Neural progenitor cell (in vitro differentiated cells): ENCODE results near the gene ASRGL1.

Experiments used
- EZH2 ChIP-seq: fragments of 200-600 bp; sonication (generic); IDR thresholded peaks from 2 replicates; pipeline ENCODE4 v1.6.1; 2017; ENCODE audit warnings: antibody characterized with exemption, mild to moderate bottlenecking, moderate library complexity
- TF ChIP-seq, protein P1 (sequence below): fragments of 200-600 bp; sonication (generic); IDR thresholded peaks from 2 replicates; pipeline ENCODE4 v1.5.1; 2017; ENCODE audit warnings: antibody characterized with exemption, mild to moderate bottlenecking

DNA sequence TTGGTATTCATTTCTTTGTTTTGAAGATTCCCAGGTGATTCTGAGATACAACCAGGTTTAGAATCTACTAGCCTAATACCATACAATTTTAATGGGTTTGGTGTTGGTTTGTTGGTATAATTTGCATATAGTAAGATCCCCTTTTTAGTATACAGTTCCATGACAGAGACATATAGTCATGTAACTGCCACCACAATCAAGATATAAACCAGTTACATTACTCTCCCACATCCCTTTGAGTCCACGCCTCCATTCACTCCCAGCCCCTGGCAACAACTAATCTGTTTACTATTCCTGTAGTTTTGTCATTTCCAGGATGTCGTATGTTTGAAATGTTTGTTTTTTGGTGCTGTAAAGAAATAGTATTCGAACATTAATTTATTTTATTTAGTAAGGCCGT is 4.3 kb downstream of the ASRGL1 start:
- no peak for TF ChIP-seq EZH2
- TF ChIP-seq, protein P1, sequence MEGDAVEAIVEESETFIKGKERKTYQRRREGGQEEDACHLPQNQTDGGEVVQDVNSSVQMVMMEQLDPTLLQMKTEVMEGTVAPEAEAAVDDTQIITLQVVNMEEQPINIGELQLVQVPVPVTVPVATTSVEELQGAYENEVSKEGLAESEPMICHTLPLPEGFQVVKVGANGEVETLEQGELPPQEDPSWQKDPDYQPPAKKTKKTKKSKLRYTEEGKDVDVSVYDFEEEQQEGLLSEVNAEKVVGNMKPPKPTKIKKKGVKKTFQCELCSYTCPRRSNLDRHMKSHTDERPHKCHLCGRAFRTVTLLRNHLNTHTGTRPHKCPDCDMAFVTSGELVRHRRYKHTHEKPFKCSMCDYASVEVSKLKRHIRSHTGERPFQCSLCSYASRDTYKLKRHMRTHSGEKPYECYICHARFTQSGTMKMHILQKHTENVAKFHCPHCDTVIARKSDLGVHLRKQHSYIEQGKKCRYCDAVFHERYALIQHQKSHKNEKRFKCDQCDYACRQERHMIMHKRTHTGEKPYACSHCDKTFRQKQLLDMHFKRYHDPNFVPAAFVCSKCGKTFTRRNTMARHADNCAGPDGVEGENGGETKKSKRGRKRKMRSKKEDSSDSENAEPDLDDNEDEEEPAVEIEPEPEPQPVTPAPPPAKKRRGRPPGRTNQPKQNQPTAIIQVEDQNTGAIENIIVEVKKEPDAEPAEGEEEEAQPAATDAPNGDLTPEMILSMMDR, result no peak
